Upper lobe of right lung (tissue), 1 donor: ENCODE measurements around the gene UNC5B. TPM values are rescaled to one million over a fixed set of nuclear protein-coding genes. Genes with fewer than 3 reads are reported as not detected.

Experiments
- ATAC-seq: fragments of 200-7000 bp; cut with Tn5 transposase; one replicate; pipeline ENCODE4 v1.9.1; 2020; ENCODE audit warnings: mild to moderate bottlenecking, moderate library complexity
- DNase-seq: peaks from one replicate; pipeline ENCODE4 v3.0.0-alpha.2; 2020
- H3K27ac ChIP-seq: fragments of 200-600 bp; one replicate; pipeline ENCODE4 v1.8.0; 2022
- H3K27me3 ChIP-seq: fragments of 200-600 bp; one replicate; pipeline ENCODE4 v1.8.0; 2022; ENCODE audit warnings: mild to moderate bottlenecking
- H3K36me3 ChIP-seq: fragments of 200-600 bp; one replicate; pipeline ENCODE4 v1.8.0; 2022
- H3K4me1 ChIP-seq: fragments of 200-600 bp; one replicate; pipeline ENCODE4 v1.8.0; 2022
- H3K4me3 ChIP-seq: fragments of 200-600 bp; one replicate; pipeline ENCODE4 v1.8.0; 2022; ENCODE audit warnings: mild to moderate bottlenecking
- H3K9me3 ChIP-seq: fragments of 200-600 bp; one replicate; pipeline ENCODE4 v1.8.0; 2022
- CTCF ChIP-seq: fragments of 200-600 bp; IDR thresholded peaks from one replicate; pipeline ENCODE4 v1.8.0; 2022; ENCODE audit warnings: antibody characterized with exemption
- intact Hi-C: fragments of 100-400 bp; cut with DNase I; formaldehyde crosslinking; loops from one replicate; pipeline ENCODE4 v1.11.0; 2022
- total RNA-seq: library from RNA; stranded (reverse); fragmentation: NEBNext Ultra II Directional; extraction: Animal tissue kit (Norgen Biotek cat#: 25700); gene quantifications from one replicate; pipeline ENCODE4 v1.2.1, GENCODE V29; 2021
- donor health status: DM: no; HTN: yes; CAD: no; lungs with severe emphysema.

Gene UNC5B
- total RNA-seq, 1 donor from 2014 or later = 16.0 TPM

GRCh38 chr10:71257319-71257997 lies 45.1 kb downstream of the UNC5B start:
- no peak for TF ChIP-seq CTCF
- H3K4me1 ChIP-seq = peaks cover 33% of the 10 kb centered on the region
- no peak overlapping the region for H3K4me3 ChIP-seq
- ATAC-seq = no peak
- no peak overlapping the region for H3K27ac ChIP-seq
- no peaks in the 10 kb centered on the region for H3K36me3 ChIP-seq
- H3K27me3 ChIP-seq = no peaks in the 10 kb centered on the region
- no peak for DNase-seq
- intact Hi-C loops = no loop called here
- no peaks in the 10 kb centered on the region for H3K9me3 ChIP-seq

GRCh38 chr10:71258046-71258445 lies 45.7 kb downstream of the UNC5B start:
- Histone ChIP-seq H3K27ac (no peak overlapping the region), H3K4me1 (peaks cover 33% of the 10 kb centered on the region), H3K4me3 (no peak overlapping the region), H3K36me3 (no peaks in the 10 kb centered on the region), H3K27me3 (no peaks in the 10 kb centered on the region), H3K9me3 (no peaks in the 10 kb centered on the region)
- ATAC-seq (no peak), DNase-seq (no peak)
- TF ChIP-seq CTCF = no peak
- intact Hi-C loops = no loop called here

GRCh38 chr10:71258446-71259145 lies 46.2 kb downstream of the UNC5B start:
- H3K27me3 ChIP-seq = no peaks in the 10 kb centered on the region
- no peaks in the 10 kb centered on the region for H3K36me3 ChIP-seq
- no peak overlapping the region for H3K27ac ChIP-seq
- TF ChIP-seq CTCF = no peak
- intact Hi-C loops = no loop called here
- ATAC-seq (no peak), DNase-seq (no peak)
- H3K4me3 ChIP-seq = no peak overlapping the region
- H3K4me1 ChIP-seq = peaks cover 33% of the 10 kb centered on the region
- no peaks in the 10 kb centered on the region for H3K9me3 ChIP-seq

GRCh38 chr10:71259282-71259681 lies 46.9 kb downstream of the UNC5B start:
- H3K4me1 ChIP-seq = peaks cover 33% of the 10 kb centered on the region
- no peaks in the 10 kb centered on the region for H3K27me3 ChIP-seq
- H3K9me3 ChIP-seq = no peaks in the 10 kb centered on the region
- ATAC-seq = no peak
- TF ChIP-seq CTCF = no peak
- H3K27ac ChIP-seq = no peak overlapping the region
- H3K36me3 ChIP-seq = no peaks in the 10 kb centered on the region
- intact Hi-C loops = no loop called here
- no peak for DNase-seq
- no peak overlapping the region for H3K4me3 ChIP-seq

- Histone ChIP-seq H3K27ac (peak overlapping the region; percentile 6), H3K27me3 (no peaks in the 10 kb centered on the region), H3K9me3 (no peaks in the 10 kb centered on the region), H3K4me1 (peaks cover 32% of the 10 kb centered on the region), H3K4me3 (no peak overlapping the region), H3K36me3 (no peaks in the 10 kb centered on the region)
- intact Hi-C loops = loop anchor here (10.0 kb wide), 1 partner anchor 45 kb away; the partner anchor contains the start of gene UNC5B
- DNase-seq (no peak), ATAC-seq (peak; percentile 51)
- TF ChIP-seq CTCF = no peak
Measured at GRCh38 chr10:71259815-71260501, 47.6 kb downstream of the UNC5B start.
